NB4 (cell line): ENCODE results near the gene TNK2.
A peak's percentile ranks its signal among the peaks of the same experiment; 100 is the strongest.
"Not testable (repeated sequence)": the region's sequence is repeated elsewhere in the genome, so short reads cannot be mapped to it uniquely, and the experiment has no call there.

Source experiments
- DNase-seq: peaks from one replicate; pipeline ENCODE4 v3.0.0; 2010; ENCODE audit warnings: low read depth
- H3K4me3 ChIP-seq: one replicate; pipeline ENCODE4 v1.5.1; 2011; ENCODE audit warnings: mild to moderate bottlenecking, low read depth, low read length, moderate library complexity
- CTCF ChIP-seq: IDR thresholded peaks from one replicate; pipeline ENCODE4 v1.5.1; 2012; ENCODE audit warnings: low read depth, low read length
- MAX ChIP-seq: IDR thresholded peaks from 2 replicates; pipeline ENCODE4 v1.6.1; 2011; ENCODE audit warnings: low read depth, low read length
- MYC ChIP-seq: IDR thresholded peaks from 2 replicates; pipeline ENCODE4 v1.6.1; 2011; ENCODE audit warnings: low read depth, low read length
- POLR2A ChIP-seq: IDR thresholded peaks from 2 replicates; pipeline ENCODE4 v1.6.1; 2011; ENCODE audit warnings: mild to moderate bottlenecking; ENCODE audit not compliant: insufficient read length; ENCODE audit errors: extremely low read depth

TNK2 gene

GRCh38 chr3:195865752-195866151 lies 42.6 kb downstream of the TNK2 start:
- TF ChIP-seq MYC (no peak), CTCF (no peak), MAX (no peak), POLR2A (no peak)
- H3K4me3 ChIP-seq: no peak overlapping the region
- DNase-seq: no peak

- TF ChIP-seq CTCF: peak; percentile 76
- TF ChIP-seq MAX: no peak
- TF ChIP-seq POLR2A: no peak
- TF ChIP-seq MYC: no peak
- DNase-seq: peak; percentile 73
- H3K4me3 ChIP-seq: no peak overlapping the region
Observed at GRCh38 chr3:195863121-195864061, 45.0 kb downstream of the TNK2 start.

GRCh38 chr3:195862318-195862717 lies 46.0 kb downstream of the TNK2 start:
- H3K4me3 ChIP-seq, DNase-seq: not testable (repeated sequence)

GRCh38 chr3:195860456-195860855 lies 47.9 kb downstream of the TNK2 start:
- no peak for DNase-seq
- no peak overlapping the region for H3K4me3 ChIP-seq
- TF ChIP-seq POLR2A: no peak
- no peak for TF ChIP-seq CTCF
- TF ChIP-seq MAX: no peak
- no peak for TF ChIP-seq MYC

- no peak for DNase-seq
- no peak overlapping the region for H3K4me3 ChIP-seq
- TF ChIP-seq MYC (no peak), POLR2A (no peak), MAX (no peak), CTCF (no peak)
Observed at GRCh38 chr3:195859846-195860411, 48.4 kb downstream of the TNK2 start.

- DNase-seq: peak; percentile 66
- TF ChIP-seq MYC (no peak), MAX (peak; percentile 58; the same call in 1 of the 2 replicates), CTCF (peak; percentile 96)
- H3K4me3 ChIP-seq: no peak overlapping the region
Observed at GRCh38 chr3:195859061-195859845, 49.1 kb downstream of the TNK2 start.
